Stimulated activated CD8-positive, alpha-beta memory T cell treated with anti-CD3 and anti-CD28 coated beads, Interleukin-7, amount 100 ng/mL, for 1 hour (primary cell): ENCODE data around the gene CCNK.

Experiments used
- DNase-seq, 2 donors: peaks; one replicate each; pipeline ENCODE4 v3.0.0-alpha.2; 2020; ENCODE audit warnings: low read depth in 2 of 2

Gene CCNK

DNA sequence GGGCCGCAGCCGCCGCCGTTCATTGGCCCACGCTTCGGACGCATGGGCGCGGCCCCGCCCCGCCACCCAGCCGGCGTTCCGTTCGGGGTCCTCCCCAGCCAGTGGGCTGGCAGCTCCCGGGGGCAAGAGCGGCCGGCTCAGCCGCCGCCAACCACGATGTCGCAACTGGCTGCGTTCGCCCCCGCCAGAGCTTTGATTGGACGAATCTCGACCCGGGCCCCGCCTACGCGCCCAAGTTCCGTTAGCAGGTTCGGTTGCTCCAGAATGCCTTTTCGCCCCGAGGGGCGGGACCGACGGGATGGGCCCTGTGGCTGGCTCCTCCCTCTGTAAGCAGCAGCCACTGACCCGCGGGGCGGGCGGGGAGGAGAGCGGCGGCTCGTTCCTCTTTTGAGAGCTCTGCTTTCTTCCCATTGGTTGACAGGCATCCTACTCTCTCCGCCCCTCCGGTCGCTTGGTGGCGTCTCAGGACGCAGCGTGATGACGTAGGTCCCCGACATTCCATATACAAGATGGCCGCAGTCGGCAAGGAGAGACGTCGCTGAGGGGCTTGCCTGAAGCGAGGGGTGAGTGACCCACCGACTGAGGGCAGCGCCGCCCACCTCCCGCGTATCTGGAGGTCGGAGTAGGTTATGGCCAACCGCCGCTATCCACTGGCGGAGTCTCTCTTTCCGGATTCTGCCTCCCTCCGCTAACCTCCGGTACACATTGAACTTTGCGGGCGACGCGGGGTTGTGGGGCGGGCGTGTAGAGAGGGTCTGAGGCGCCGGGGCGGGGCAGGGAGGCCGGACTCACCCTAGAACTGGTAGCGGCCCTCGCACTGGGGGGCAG is at the start of gene CCNK:
CCNK (plus strand) TSS at position 493 of the 828 bp plus-strand sequence. CDS start 11,269 bp downstream, outside the sequence.
- peak; percentile 99 to 100 for DNase-seq

DNA sequence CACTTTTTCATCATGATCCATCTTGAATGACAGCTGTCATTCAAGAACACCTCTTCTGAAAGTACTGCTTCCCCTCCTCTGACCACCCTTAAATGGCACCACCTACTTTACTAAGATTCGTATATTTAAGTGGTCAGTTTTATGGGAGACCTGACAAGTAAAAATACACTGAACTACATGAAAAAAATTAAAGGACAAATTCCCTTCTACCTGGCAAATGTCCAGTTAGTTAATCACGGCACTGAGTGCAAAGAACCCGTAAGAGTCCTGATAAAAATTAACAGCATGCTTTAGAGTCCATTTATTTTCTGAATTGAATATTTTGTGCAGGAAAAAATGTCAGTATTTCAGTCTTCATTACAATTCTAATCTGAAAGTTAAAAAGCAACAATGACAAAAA is 49.2 kb upstream of the CCNK start:
- no peak for DNase-seq

DNA sequence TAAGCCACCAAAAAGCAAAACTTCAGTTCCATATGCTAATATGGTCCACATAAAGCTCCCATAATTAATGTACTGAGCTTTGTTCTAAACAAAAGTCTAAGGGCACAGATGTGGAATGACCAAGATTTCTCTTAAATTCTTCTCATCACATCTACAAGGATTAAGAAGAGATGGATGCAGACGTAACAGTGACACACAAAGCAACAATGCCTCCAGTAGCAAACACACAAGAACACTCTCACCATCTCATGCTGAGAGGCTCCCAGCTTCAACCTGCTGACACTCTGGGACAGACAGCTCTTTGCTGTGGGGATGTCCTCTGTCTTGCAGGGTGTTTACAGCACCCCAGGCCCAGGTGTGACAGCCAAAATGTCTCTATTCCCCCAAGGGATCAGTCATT is 48.7 kb upstream of the CCNK start:
- DNase-seq: no peak

DNA sequence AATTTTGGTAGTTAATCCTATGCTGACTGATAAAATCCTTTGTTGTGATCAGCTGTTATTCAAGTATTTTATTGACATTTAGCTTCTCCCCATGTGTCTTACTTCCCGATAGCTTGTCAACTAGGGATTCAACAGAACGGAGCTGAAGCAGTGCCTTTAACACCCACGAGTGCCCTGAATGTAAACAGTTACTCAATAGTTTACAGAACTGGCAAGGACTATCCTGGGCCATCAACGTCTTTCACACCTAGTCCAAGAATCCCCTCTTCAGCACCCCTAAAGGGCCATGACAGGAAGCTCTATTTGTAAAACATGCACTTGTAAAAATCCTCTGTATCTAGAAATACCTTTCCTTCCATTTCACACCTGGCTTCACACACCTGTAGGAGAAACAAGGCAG is 45.9 kb upstream of the CCNK start:
- no peak for DNase-seq

DNA sequence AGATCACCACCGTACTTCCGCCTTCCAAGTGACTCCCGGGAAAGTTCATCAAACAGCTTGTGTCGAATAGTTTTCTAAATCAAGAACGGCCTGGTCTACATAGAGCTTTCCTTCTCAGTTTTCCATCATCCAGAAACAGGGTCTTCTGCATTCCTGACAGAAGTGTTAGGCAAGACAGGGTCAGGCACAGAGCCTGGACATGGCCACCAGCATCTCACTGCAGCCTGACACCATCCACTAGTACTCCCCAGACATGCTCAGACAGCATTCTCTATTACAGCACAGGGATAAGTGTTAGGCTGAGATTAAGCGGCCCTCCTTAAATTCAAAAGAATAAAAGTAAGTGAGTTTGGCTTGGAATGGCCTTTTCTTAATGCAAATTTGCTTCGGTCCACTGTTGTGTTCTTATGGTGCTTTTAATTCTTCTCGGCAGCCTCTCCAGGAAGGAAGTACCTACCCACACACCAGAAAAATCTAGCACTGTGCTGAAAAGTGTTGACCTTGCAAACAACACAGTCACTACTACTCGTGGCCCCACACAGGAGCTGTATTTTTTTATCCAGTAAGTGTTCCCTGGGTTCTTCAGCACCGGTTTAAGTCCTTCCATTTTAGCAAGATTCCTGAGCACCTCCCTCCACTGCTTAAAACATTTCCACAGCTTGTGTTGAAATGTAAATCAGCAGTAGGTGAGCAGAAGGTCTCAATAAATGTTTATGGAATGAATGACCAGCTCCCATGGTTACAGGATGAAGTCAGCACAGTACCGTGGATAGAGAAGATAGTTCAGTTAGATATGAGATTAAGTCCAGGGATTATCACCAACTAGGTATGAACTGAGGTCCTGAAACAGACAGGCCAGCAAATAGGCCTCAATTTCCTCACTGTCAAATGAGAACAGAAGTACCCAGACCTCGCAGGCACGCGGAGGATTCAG is 44.7 kb upstream of the CCNK start:
- DNase-seq: no peak

DNA sequence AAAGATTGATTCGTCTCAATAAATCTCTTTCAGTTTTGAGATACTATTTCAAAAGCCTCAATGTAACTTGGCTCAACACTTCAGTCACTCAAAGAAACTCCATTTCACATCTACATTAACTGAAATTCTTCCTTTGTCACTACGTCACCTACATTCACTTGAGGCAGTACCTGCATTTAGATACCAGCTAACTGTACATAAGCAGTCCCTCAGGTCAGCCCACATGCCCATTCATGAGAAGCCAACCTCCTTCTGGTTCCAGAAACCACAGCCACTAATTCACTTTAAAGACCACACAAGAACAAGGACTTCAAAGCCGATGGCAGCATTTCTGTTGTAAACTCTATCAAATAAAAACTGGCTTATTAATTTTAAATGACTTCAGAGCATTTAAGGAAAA is 43.5 kb upstream of the CCNK start:
- DNase-seq: no peak

DNA sequence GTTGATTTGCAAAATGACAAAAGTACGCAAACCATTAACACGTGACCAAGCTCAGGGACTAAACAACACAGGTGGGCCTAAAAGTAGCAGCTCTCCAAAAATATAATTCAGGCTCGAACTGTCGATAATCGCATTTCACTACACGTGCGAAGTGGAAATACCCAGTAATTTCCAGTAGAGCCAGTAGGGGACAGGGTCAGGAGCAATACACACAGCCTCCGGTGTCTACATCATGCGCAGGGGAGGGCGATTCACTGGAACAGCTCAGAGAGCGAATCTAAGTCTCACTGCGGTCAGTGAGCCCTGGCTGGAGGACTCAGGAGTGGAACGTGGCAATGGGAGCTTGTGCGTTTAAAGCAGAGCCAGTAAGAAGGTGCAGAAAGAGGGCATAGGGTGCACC is 40.9 kb upstream of the CCNK start:
- no peak for DNase-seq

DNA sequence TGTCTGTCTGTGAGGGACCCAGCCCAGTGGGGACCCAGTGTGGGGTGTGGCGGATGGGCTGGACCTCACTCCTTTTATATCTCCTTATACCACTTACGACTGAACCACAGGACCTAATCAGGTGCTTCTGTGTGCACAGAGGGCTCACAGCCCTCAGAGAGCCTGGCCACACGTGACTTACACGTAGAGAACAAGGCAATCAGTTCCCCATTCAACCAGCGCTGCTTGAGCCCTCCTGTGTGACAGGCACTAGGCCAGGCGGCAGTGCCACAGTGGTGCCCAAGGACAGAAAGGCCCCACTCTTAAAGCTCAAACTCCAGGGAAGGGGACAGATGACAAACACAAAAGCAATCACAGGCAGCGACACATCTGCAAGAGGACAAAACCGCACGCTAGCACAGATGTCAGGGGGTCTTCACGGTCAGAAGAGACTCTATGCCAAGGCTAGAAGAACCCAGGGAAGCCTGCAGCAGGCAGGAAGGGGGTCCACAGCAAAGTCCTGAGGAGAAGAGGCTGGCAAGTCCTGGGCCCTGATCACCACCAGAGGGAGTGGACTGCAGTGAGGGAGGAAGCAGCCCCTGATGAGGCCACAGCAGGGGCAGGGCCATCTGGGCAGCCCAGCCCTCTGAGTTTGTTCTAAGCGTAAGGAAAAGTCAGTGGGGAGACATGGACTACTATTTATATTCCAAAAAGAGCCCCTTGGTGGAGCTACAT is 39.9 kb upstream of the CCNK start:
- DNase-seq: no peak

DNA sequence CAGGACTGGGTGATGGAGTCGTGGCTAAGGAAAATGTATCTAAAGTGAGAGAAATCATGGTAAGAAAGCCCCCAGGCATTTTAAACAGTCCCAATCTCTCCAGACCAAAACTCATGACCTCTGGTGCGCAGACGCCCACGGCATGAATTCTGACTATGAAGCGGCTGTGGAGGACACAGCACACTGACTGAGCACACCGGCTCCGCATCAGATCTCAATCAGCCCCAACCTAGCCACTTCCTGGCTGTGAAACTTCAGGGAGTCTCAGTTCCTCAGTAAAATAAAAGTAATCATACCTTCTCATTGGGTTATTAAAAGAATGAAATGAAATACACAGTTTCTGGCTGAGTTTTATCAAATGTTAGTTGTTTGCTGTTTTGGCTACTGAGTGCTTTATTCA is 39.3 kb upstream of the CCNK start:
- DNase-seq: no peak

DNA sequence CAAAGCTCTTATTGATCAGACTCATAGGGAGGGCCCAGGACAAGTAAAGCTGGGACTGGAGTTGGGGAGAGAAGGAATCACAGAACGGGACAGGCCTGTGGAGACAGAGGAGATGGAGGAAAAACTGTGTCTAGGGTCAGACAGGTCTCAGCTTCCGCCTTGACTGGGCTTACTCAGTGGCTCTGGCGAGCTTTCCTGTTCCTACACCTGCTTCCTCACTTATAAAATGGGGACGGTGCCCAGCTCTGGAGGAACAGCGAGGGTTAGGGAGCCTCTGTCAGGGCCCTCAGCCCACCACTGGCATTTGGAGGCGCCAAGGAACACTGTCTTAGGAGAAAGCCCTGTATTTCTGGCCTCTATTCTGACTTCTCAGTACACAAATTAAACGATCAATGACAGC is 35.3 kb upstream of the CCNK start:
- no peak for DNase-seq

DNA sequence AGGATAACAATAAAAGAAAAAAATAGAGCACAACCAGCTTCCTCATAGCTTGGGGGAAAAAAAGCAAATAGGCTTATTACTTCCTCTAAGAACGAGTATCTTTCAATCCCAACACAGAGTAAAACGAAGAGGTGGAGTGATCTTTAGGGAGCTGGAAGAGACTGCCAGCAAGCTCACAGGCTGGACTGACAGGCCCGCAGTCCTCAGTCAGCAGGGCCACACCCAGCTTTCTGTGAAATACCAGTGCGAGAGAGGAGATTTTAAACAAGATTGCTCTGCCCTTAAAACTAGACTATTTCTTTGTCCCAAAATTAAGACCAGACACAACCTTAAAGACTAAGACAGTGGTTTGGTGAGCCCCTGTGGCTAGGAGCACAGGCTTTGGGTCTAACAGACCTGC is 33.5 kb upstream of the CCNK start:
- DNase-seq: no peak

DNA sequence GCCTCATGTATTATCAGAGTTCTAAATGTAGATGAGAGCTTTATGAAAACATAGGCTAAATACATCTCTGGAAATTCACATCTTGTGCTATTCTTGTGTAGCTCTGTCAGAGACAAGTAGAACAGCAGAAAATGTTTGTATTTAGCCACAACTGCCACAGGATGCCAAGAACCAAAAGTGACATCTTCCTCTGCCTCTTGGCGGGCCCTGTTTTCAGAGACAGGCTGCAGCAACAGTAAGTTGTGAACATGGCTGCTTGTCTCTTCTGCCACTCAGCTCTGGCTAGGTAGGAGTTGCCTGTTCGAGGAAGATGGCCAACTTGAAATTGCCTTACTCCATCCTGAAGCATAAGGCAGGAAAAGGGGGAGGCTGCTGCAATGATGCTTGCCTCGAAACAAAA is 30.9 kb upstream of the CCNK start:
- no peak for DNase-seq

DNA sequence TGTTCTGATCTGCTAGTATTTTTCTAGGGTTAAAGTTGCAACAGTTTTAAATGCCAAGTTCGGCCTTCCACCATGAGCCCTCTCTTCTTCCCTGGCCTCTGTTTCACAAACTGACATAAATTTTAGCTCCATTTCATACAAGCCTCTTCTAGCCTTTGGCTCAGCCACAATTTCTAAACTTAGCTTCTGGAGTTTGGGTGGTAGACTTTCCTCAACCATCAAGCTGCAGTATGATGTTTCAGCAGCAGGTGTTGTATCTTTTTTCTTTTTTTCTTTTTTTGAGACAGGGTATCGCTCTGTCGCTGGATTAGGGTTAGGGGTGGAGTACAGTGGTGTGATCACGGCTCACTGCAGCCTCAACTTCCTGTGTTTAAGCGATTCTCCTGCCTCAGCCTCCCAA is 30.0 kb upstream of the CCNK start:
- no peak for DNase-seq

DNA sequence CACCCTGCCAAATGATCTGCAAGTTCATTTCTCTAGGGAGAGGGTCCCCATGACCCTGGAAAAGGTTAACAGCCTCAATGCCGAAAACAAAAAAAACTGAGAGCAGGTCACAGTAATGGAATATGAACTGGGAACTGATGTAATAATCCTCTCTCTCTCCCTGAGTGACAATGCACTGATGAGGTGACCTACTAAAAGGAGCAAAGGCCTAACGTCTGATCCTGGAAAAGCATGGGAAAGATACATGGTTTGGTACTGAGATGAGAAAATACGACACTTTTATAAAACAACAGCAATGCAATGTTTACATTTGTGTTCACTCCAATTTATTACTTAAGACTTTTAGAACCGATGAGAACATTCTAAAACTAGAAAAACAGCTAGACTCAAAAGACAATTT is 28.2 kb upstream of the CCNK start:
- no peak for DNase-seq

DNA sequence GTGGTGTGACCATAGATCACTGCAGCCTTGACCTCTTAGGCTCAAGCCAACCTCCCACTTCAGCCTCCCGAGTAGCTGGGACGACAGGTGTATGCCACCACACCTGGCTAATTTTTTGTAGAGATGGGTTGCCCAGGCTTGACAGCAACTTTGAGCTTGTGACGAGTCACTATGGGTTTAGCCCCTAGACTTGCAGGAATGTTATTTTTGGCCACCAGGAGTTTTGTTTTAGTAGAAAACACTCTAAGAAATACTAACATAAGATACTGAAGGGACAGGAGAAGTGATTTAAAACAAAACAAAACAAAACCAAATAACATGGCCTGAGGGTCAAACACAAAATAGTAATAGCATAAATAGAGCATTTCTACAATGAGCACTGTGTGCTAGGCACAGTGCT is 27.0 kb upstream of the CCNK start:
- no peak for DNase-seq

DNA sequence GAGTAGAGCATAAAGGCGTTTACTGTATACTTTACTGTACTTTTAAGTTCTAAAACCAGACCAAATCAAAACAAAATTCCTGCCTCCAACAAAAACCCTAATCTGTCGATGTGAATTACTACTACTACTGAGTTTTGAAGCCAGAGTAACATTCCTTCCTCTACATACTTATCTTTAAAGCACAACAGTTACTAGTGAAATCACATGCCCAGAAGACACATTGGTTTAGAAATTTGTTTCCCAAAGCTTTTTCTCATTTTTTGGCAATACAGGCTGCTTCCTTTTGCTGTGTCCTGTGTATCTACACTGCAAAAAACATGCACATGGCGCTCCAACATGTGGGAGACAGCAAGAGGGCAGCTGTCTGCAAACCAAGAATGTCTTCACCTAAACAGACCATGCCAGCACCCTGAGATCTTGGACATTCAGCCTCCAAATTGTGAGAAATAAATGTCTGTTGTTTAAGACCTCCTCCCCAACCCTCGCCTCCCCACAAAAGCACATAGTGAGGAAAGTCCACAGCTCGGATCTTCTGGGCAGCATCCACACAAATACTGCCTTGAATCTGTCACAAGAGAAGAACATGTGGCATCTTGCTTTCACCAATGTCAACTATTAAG is 21.6 kb upstream of the CCNK start:
- DNase-seq: no peak

DNA sequence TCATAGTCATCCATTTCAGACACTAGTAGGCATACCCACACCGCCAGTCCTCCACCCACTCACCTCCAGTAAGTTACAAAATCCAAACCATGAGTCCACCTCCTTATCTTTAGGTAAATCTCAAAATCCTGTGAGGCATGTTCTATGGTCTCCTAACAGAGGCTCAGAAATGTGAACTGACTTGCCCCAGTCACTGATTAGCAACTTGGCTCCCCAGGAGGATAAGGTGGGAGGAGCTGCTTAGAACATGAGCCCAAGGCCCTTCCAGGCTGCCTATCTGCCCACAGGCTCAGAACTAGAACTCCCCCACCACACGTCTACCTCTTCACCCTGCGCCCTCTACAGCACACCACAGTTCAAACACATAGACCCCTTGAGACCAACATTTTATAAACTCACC is 20.4 kb upstream of the CCNK start:
- DNase-seq: no peak

DNA sequence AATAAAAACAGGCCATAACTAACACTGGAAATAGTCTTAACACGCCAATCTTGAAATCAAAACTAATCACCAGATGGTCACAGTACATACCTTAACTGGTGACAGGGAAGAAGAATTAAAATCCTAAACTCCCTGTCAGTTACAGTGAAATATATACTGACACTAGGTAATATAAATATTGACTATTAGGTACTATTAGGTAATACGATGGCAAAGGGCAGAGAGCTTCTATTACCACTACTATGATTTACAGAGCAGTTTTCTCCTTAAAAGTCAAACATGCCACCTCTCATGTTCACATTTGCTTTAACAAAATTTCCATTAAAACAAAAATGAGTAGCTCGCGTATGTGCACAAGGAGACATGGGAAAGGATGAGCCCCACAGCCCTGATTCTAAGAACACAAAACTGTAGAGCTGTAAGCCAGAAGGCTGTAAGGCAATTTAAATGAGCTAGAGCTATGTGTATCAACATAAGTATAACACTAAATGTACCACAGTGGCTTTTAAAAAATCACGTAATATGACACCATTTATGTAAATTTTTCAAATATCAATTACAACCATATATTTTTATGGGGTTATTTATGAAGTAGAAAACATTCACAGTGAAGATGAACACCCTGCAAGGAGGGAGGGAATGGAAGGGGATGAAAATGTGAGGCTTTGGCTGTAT is 19.7 kb upstream of the CCNK start:
- DNase-seq: no peak

DNA sequence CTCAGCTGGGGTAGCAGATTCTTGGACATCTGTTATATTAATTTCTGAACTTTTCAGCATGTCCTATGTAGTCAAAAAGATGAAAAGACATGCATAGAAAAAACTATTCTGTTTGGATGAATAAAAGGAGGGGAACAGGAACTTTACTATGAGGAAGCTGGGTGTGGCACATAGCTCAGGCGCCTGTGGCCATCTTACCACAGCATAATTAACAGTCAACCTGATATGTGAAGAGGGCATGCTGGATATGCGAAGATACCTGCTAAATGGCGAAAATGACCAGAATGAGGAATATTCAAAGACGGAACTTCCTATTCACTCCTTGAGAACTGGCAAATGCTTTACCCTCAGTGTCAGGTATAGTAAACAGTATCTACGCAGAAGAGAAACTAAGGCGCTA is 19.0 kb upstream of the CCNK start:
- DNase-seq: no peak

DNA sequence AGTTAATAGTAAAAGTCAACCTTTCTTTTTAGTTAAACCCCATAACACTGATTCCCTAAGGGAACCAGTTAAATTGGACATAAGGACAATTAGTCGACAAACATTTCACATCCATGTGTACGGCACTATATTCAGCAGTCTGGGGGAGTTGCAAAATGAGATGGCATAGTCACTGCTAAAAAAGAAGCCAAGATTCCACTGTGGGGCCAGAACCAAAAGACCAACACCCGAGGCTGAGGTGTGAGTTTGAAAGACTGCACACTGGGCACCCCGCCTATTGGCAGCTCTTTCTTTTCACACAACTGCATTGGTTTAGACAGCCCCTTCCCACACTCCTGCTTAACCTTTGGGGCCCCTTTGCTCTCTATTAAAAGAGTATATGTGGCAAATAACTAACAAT is 17.2 kb upstream of the CCNK start:
- no peak for DNase-seq

DNA sequence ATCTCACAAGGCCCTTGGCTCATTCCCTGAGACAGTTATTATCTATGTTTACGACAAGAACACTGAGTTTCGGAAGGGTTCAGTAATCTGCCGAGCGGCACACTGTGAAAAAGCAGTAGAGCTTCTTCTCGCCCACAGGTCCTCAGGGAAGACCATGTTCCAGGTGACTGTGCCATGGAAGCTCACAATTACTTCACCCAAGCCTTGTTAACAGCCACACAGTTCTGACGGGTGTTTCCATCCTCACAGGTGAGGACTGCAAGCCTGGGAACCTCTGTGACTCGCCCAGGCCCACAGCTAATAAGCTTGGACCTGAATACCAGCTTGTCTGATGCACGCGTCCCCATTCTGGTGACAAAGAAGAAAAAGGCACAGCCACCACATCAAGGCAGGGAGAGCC is 15.9 kb upstream of the CCNK start:
- no peak for DNase-seq
